Activated CD4-positive, alpha-beta T cell treated with anti-CD3 and anti-CD28 coated beads for 36 hours (primary cell): Measurements from ENCODE around the gene VWA3A. TPM values are rescaled to one million over a fixed set of nuclear protein-coding genes. Genes with fewer than 3 reads are reported as not detected.
A peak's percentile ranks its signal among the peaks of the same experiment; 100 is the strongest.

Experiments
- ATAC-seq: fragments of 200-7000 bp; cut with Tn5 transposase; one replicate; pipeline ENCODE4 v1.10.0; 2021; ENCODE audit warnings: mild to moderate bottlenecking, moderate library complexity
- CTCF ChIA-PET: fragments of 350-600 bp; sonication (Branson Sonifier 250); formaldehyde crosslinking; loops from one replicate; lab custom pipeline; 2021; ENCODE audit warnings: antibody characterized with exemption; lab: Charles Lee
- POLR2A ChIA-PET: fragments of 350-600 bp; sonication (Branson Sonifier 250); formaldehyde crosslinking; loops from one replicate; lab custom pipeline; 2021; ENCODE audit warnings: antibody characterized with exemption, inconsistent platforms; lab: Charles Lee
- DNase-seq: peaks from one replicate; pipeline ENCODE4 v3.0.0-alpha.2; 2020
- H3K27ac Mint-ChIP-seq: one replicate; pipeline ENCODE4 v1.8.0; 2021; ENCODE audit warnings: mixed read lengths
- H3K27me3 Mint-ChIP-seq: one replicate; pipeline ENCODE4 v1.8.0; 2021; ENCODE audit warnings: mixed read lengths
- H3K36me3 Mint-ChIP-seq: one replicate; pipeline ENCODE4 v1.8.0; 2021; ENCODE audit warnings: low read depth, mixed read lengths
- H3K4me1 Mint-ChIP-seq: one replicate; pipeline ENCODE4 v1.8.0; 2021; ENCODE audit warnings: mixed read lengths
- H3K4me3 Mint-ChIP-seq: one replicate; pipeline ENCODE4 v1.8.0; 2021; ENCODE audit warnings: mild to moderate bottlenecking, moderate library complexity, mixed read lengths
- H3K9me3 Mint-ChIP-seq: one replicate; pipeline ENCODE4 v1.8.0; 2021; ENCODE audit warnings: low read depth, mixed read lengths
- intact Hi-C, 2 experiments: fragments of 100-400 bp; cut with DNase I in 1 of 2; cut with micrococcal nuclease in 1 of 2; formaldehyde crosslinking; loops; one replicate each; pipeline versions ENCODE4 v1.14.2 to v1.15.1; 2022 to 2024; cut with DNase I, micrococcal nuclease
- total RNA-seq, 2 experiments: library from RNA; stranded (reverse); gene quantifications; one replicate each; pipeline ENCODE4 v1.2.3, GENCODE V29; 2021

VWA3A gene
- total RNA-seq, 2 experiments from 2014 or later: 0.18 TPM; not detected in 1

GRCh38 chr16:22065252-22065651, 27.1 kb upstream of the VWA3A start:
- POLR2A ChIA-PET: no interaction called here
- intact Hi-C loops: loop anchor here in 1 of 2 experiments (2.0 kb wide), 1 partner anchor 20 kb away; no protein-coding TSS in a partner anchor
- peaks cover 8% of the 10 kb centered on the region for H3K9me3 Mint-ChIP-seq
- no peaks in the 10 kb centered on the region for H3K27me3 Mint-ChIP-seq
- no peak overlapping the region for H3K4me3 Mint-ChIP-seq
- peaks cover 9% of the 10 kb centered on the region for H3K4me1 Mint-ChIP-seq
- no peak for ATAC-seq
- H3K27ac Mint-ChIP-seq: no peak overlapping the region
- CTCF ChIA-PET: interaction anchor here (1.0 to 6.4 kb wide), 3 partner anchors 13 to 63 kb away, joined by 3 to 53 read pairs (median 8); no protein-coding TSS in a partner anchor
- DNase-seq: no peak
- H3K36me3 Mint-ChIP-seq: peaks cover 21% of the 10 kb centered on the region

GRCh38 chr16:22070361-22071330, 21.7 kb upstream of the VWA3A start:
- no peaks in the 10 kb centered on the region for H3K27me3 Mint-ChIP-seq
- intact Hi-C loops: no loop called here
- H3K27ac Mint-ChIP-seq: no peak overlapping the region
- peaks cover 15% of the 10 kb centered on the region for H3K36me3 Mint-ChIP-seq
- peaks cover 8% of the 10 kb centered on the region for H3K4me1 Mint-ChIP-seq
- no peak for ATAC-seq
- peaks cover 8% of the 10 kb centered on the region for H3K9me3 Mint-ChIP-seq
- ChIA-PET POLR2A (interaction anchor here (0.6 kb wide), 1 partner anchor 18 kb away, joined by 3 read pairs; no protein-coding TSS in a partner anchor), CTCF (interaction anchor here (0.6 to 2.4 kb wide), 11 partner anchors 9 to 582 kb away, joined by 3 to 15 read pairs (median 3); no protein-coding TSS in a partner anchor)
- no peak for DNase-seq
- H3K4me3 Mint-ChIP-seq: no peak overlapping the region

DNA sequence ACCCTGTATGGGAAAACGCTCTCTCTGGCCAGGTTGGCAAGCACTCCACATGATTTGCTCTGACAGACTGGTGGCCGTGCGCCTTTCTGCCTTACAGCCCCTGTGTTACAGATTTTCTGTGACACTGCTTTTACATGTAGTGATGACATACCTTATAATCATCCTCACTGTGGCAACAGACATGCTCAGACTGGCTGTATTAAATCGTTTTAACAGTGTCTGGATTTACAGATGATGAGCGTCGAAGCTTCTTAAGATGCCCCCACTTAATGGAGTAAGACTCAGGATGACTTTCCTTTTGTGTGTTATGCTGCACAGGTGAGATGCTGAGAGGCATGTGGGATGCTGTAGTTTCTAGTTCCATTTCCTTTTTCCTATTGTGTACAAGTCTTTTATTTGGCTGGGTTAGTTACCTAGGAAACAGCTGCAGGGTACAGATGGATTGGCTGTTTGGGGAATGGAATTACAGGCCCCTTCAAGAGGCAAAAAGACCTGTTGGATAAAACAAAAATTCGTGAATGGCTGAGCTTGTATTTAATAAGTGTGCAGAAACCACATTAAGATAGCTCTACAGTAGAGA, 20.9 kb upstream of the VWA3A start:
- POLR2A ChIA-PET: interaction anchor here (0.6 kb wide), 1 partner anchor 19 kb away, joined by 3 read pairs; no protein-coding TSS in a partner anchor
- no peak for DNase-seq
- CTCF ChIA-PET: interaction anchor here (0.7 to 2.4 kb wide), 14 partner anchors 9 to 164 kb away, joined by 3 to 15 read pairs (median 4); no protein-coding TSS in a partner anchor
- H3K36me3 Mint-ChIP-seq: peaks cover 10% of the 10 kb centered on the region
- no peak overlapping the region for H3K27ac Mint-ChIP-seq
- H3K27me3 Mint-ChIP-seq: no peaks in the 10 kb centered on the region
- peaks cover 8% of the 10 kb centered on the region for H3K4me1 Mint-ChIP-seq
- peaks cover 8% of the 10 kb centered on the region for H3K9me3 Mint-ChIP-seq
- no peak overlapping the region for H3K4me3 Mint-ChIP-seq
- no peak for ATAC-seq
- intact Hi-C loops: no loop called here

- H3K27me3 Mint-ChIP-seq: no peaks in the 10 kb centered on the region
- DNase-seq (no peak), ATAC-seq (no peak)
- H3K4me1 Mint-ChIP-seq: peaks cover 8% of the 10 kb centered on the region
- ChIA-PET POLR2A (no interaction called here), CTCF (interaction anchor here (1.0 to 1.7 kb wide), 2 partner anchors 64 to 84 kb away, joined by 3 to 4 read pairs; no protein-coding TSS in a partner anchor)
- H3K4me3 Mint-ChIP-seq: no peak overlapping the region
- intact Hi-C loops: no loop called here
- no peaks in the 10 kb centered on the region for H3K9me3 Mint-ChIP-seq
- H3K27ac Mint-ChIP-seq: no peak overlapping the region
- no peaks in the 10 kb centered on the region for H3K36me3 Mint-ChIP-seq
Observed at GRCh38 chr16:22073350-22073749, 19.0 kb upstream of the VWA3A start.

GRCh38 chr16:22075043-22075757, 17.1 kb upstream of the VWA3A start:
- no peak overlapping the region for H3K4me3 Mint-ChIP-seq
- H3K27ac Mint-ChIP-seq: no peak overlapping the region
- H3K36me3 Mint-ChIP-seq: no peaks in the 10 kb centered on the region
- peaks cover 6% of the 10 kb centered on the region for H3K4me1 Mint-ChIP-seq
- POLR2A ChIA-PET: no interaction called here
- CTCF ChIA-PET: interaction anchor here (1.0 to 5.6 kb wide), 4 partner anchors 24 to 114 kb away, joined by 4 to 326 read pairs (median 4); partner anchors contain the start of genes MOSMO and PDZD9
- no peaks in the 10 kb centered on the region for H3K9me3 Mint-ChIP-seq
- DNase-seq (no peak), ATAC-seq (no peak)
- intact Hi-C loops: loop anchor here (1.0 to 5.0 kb wide), 2 partner anchors 67 to 112 kb away; partner anchors contain the start of gene MOSMO (in 1 of the 2)
- no peaks in the 10 kb centered on the region for H3K27me3 Mint-ChIP-seq

- no peaks in the 10 kb centered on the region for H3K9me3 Mint-ChIP-seq
- ATAC-seq: no peak
- no peak overlapping the region for H3K27ac Mint-ChIP-seq
- peaks cover 6% of the 10 kb centered on the region for H3K4me1 Mint-ChIP-seq
- no peak for DNase-seq
- H3K4me3 Mint-ChIP-seq: no peak overlapping the region
- POLR2A ChIA-PET: no interaction called here
- intact Hi-C loops: loop anchor here (1.0 to 5.0 kb wide), 3 partner anchors 67 to 221 kb away; partner anchors contain the start of genes MOSMO (in 1 of the 2) and POLR3E (in 1 of the 2)
- H3K27me3 Mint-ChIP-seq: no peaks in the 10 kb centered on the region
- H3K36me3 Mint-ChIP-seq: no peaks in the 10 kb centered on the region
- CTCF ChIA-PET: interaction anchor here (1.0 to 5.6 kb wide), 4 partner anchors 25 to 114 kb away, joined by 4 to 326 read pairs (median 4); partner anchors contain the start of genes MOSMO and PDZD9
Observed at GRCh38 chr16:22075776-22076175, 16.6 kb upstream of the VWA3A start.

DNA sequence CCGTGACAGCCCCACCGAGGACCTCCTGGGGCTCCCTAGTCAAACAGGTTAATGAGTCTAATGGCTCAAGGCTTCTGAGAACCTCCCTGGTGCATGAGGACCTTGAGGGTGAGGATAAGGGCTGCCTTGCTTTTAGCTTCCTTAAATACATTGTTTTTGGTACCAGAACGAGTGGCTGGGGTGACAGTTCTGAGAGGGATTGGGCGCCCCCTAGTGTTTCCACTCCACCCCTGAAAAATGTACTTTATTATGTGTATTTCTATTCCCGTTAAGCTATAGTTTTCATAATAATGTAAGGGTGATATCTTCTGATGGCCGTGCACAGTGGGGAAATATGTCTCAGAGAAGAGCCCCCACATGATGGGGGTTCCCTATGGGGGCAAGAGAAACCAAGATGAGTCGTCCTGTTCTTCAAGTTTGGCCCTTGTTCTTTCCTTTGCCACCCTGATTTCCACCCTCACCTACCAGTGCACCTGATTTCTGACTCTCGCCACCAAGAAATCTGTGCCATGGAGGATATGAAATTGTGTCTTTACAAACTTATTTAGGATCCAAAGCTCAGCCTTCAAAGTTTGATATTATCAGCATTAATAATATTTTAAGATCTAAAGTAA, 14.5 kb upstream of the VWA3A start:
- ATAC-seq (peak; percentile 81), DNase-seq (peak; percentile 85)
- Mint-ChIP-seq H3K9me3 (no peaks in the 10 kb centered on the region), H3K36me3 (no peaks in the 10 kb centered on the region), H3K4me1 (peaks cover 9% of the 10 kb centered on the region), H3K4me3 (no peak overlapping the region), H3K27me3 (no peaks in the 10 kb centered on the region), H3K27ac (no peak overlapping the region)
- intact Hi-C loops: loop anchor here (1.0 to 5.0 kb wide), 4 partner anchors 77 to 219 kb away; partner anchors contain the start of genes PDZD9 (in 2 of the 2) and POLR3E (in 1 of the 2)
- CTCF ChIA-PET: interaction anchor here (0.6 to 5.6 kb wide), 62 partner anchors 11 to 1791 kb away, joined by 3 to 326 read pairs (median 4); partner anchors contain the start of genes MOSMO, PDZD9, UQCRC2 and VWA3A
- POLR2A ChIA-PET: interaction anchor here (0.6 to 1.4 kb wide), 3 partner anchors 78 to 124 kb away, joined by 3 read pairs; partner anchors contain the start of gene UQCRC2

DNA sequence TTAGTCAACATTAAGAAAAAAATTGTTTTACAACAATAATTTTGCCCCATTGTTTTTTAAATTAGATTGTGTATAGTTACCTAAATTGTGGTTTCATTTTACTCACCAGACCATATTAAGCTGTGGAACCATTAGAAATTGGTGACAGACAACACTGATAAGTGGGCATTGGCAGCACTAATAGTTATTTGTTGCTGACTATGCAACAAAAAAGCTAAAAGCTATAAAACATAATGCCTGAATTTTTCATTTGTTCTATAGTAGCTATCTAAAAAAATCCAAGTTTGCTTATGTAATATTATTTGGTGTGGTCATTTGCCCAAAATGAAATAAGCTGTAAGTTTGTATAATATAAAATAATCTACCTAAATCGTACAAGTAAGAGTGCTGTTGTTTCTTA, 13.7 kb upstream of the VWA3A start:
- POLR2A ChIA-PET: interaction anchor here (1.4 kb wide), 1 partner anchor 110 kb away, joined by 3 read pairs; no protein-coding TSS in a partner anchor
- Mint-ChIP-seq H3K4me3 (no peak overlapping the region), H3K36me3 (no peaks in the 10 kb centered on the region), H3K27ac (no peak overlapping the region), H3K27me3 (no peaks in the 10 kb centered on the region), H3K9me3 (no peaks in the 10 kb centered on the region), H3K4me1 (peaks cover 9% of the 10 kb centered on the region)
- no peak for DNase-seq
- no peak for ATAC-seq
- CTCF ChIA-PET: interaction anchor here (0.6 to 5.6 kb wide), 34 partner anchors 11 to 854 kb away, joined by 3 to 326 read pairs (median 6); partner anchors contain the start of genes MOSMO, PDZD9 and VWA3A
- intact Hi-C loops: loop anchor here in 1 of 2 experiments (5.0 kb wide), 1 partner anchor 109 kb away; no protein-coding TSS in a partner anchor

DNA sequence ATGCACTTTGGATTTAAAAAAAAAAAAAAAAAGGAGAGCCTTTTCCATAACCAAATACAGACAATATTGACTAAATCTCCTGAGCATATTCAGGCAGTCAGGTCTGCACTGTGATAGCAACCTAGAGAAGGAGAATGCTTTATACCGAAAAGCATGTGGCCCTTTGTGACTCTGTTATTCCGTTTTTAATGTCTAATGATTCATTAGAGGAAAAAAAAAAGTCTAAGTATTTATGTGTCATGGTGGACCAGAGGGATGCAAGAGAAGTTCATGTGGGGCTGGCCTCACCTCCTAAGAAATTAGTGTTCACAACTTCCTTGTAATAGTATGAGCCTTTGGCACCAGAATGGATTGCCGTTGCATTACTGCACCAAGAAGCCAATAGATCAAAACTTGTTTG, 11.3 kb upstream of the VWA3A start:
- DNase-seq (no peak), ATAC-seq (peak; percentile 68)
- H3K27ac Mint-ChIP-seq: peak overlapping the region; percentile 62
- ChIA-PET POLR2A (no interaction called here), CTCF (interaction anchor here (0.6 to 5.6 kb wide), 5 partner anchors 9 to 82 kb away, joined by 3 to 326 read pairs (median 8); partner anchors contain the start of genes MOSMO and PDZD9)
- intact Hi-C loops: no loop called here
- no peaks in the 10 kb centered on the region for H3K27me3 Mint-ChIP-seq
- no peaks in the 10 kb centered on the region for H3K9me3 Mint-ChIP-seq
- H3K4me1 Mint-ChIP-seq: peaks cover 3% of the 10 kb centered on the region
- no peak overlapping the region for H3K4me3 Mint-ChIP-seq
- H3K36me3 Mint-ChIP-seq: peaks cover 4% of the 10 kb centered on the region

GRCh38 chr16:22086440-22086839, 5.9 kb upstream of the VWA3A start:
- POLR2A ChIA-PET: no interaction called here
- H3K27ac Mint-ChIP-seq: no peak overlapping the region
- no peaks in the 10 kb centered on the region for H3K4me1 Mint-ChIP-seq
- no peak overlapping the region for H3K4me3 Mint-ChIP-seq
- CTCF ChIA-PET: no interaction called here
- DNase-seq (no peak), ATAC-seq (no peak)
- no peaks in the 10 kb centered on the region for H3K27me3 Mint-ChIP-seq
- H3K9me3 Mint-ChIP-seq: no peaks in the 10 kb centered on the region
- intact Hi-C loops: no loop called here
- H3K36me3 Mint-ChIP-seq: peaks cover 6% of the 10 kb centered on the region
